Thyroid gland (tissue), 4 donors: ENCODE measurements around the gene LAMA2. TPM values are rescaled to one million over a fixed set of nuclear protein-coding genes. Genes with fewer than 3 reads are reported as not detected.
A peak's percentile ranks its signal among the peaks of the same experiment; 100 is the strongest.

Experiments used
- DNase-seq, 2 donors: peaks; one replicate each; pipeline ENCODE4 v3.0.0-alpha.2; 2019
- H3K27ac ChIP-seq, 3 donors: fragments of 200-600 bp; sonication (generic); 1 replicate in 2 of 3; 2 replicates in 1 of 3; pipeline ENCODE4 v1.5.1; 2016 to 2019; ENCODE audit warnings: mild to moderate bottlenecking in 1 of 3, moderate library complexity in 1 of 3
- H3K27me3 ChIP-seq: fragments of 200-600 bp; sonication (generic); one replicate; pipeline ENCODE4 v1.5.1; 2019
- H3K36me3 ChIP-seq, 2 donors: fragments of 200-600 bp; sonication (generic); one replicate each; pipeline ENCODE4 v1.5.1; 2016 to 2019
- H3K4me1 ChIP-seq, 2 donors: fragments of 200-600 bp; sonication (generic); one replicate each; pipeline ENCODE4 v1.5.1; 2017 to 2019
- H3K4me3 ChIP-seq, 3 donors: fragments of 200-600 bp; sonication (generic); replicated peaks in 1 of 3; 1 replicate in 2 of 3; 2 replicates in 1 of 3; pipeline ENCODE4 v1.5.1; 2016; ENCODE audit warnings: mild to moderate bottlenecking in 1 of 3
- H3K9me3 ChIP-seq: fragments of 200-600 bp; sonication (generic); one replicate; pipeline ENCODE4 v1.5.1; 2017
- POLR2A ChIP-seq, 2 donors: fragments of 450-650 bp; IDR thresholded peaks; one replicate each; pipeline ENCODE4 v1.6.1; 2017; ENCODE audit warnings: antibody characterized with exemption in 2 of 2, mild to moderate bottlenecking in 2 of 2, moderate library complexity in 1 of 2
- WGBS, 2 donors: methylation state at CpG; one replicate each; pipeline ENCODE4 v1.1.5; 2017; 5-methylcytosine and 5-hydroxymethylcytosine counted together
- intact Hi-C: fragments of 100-400 bp; cut with DNase I; formaldehyde crosslinking; loops from one replicate; pipeline ENCODE4 v1.15.1; 2023
- total RNA-seq, 4 donors: library from RNA; depleted of rRNA; stranded (reverse); fragments of >200 nt; gene quantifications; one replicate each; pipeline ENCODE4 v1.2.3, GENCODE V29; 2016
- TF ChIP-seq, protein P1 (sequence below), 6 experiments: fragments of 200-600 bp in 3 of 6; fragments of 450-650 bp in 3 of 6; sonication (generic) in 3 of 6; IDR thresholded peaks; one replicate each; pipeline ENCODE4 v1.5.1; 2016 to 2019; ENCODE audit warnings: antibody characterized with exemption in 6 of 6, mild to moderate bottlenecking in 2 of 6, inconsistent platforms in 1 of 6, moderate library complexity in 1 of 6

The LAMA2 gene
- total RNA-seq, 4 donors from 2014 or later, result 41.4 to 117 (median 78.9) TPM

DNA sequence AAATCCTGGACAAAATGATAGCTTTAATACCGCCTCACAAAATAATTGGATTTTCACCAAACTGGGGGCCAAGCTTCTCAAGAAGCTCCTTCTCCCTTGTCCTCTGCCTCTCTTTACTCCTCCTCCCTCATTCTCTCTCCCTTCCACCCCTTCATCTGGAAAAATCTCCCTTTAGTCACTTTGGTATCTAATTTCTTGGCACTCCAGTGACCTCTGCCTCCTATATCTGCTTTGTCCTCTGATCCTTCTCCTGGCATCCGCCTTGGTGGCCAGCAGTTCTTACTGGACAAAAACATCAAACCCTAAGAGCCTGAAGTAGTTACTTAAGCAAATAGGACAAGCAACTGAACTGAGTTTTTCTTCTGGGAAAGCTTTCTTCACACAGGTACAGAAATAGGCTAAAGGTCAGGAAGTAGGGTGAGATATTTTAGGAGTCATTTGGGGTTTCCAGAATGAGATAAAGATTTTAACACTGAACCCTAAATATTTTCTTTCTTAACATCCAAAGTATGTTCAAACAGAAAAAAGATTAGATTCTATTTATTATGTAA lies 606.4 kb downstream of the LAMA2 start:
- no peaks in the 10 kb centered on the region for H3K36me3 ChIP-seq
- no peak for DNase-seq
- H3K4me1 ChIP-seq, result peaks cover 0 to 9% of the 10 kb centered on the region in 2 donors
- 88 to 93% methylated on average over 2 of the region's 2 CpGs for WGBS, 2 donors
- no peaks in the 10 kb centered on the region for H3K27me3 ChIP-seq
- H3K27ac ChIP-seq, result peak overlapping the region in 1 of 3 donors; percentile 1
- H3K4me3 ChIP-seq, result no peak overlapping the region
- intact Hi-C loops, result no loop called here
- H3K9me3 ChIP-seq, result no peaks in the 10 kb centered on the region
- TF ChIP-seq, protein P1, sequence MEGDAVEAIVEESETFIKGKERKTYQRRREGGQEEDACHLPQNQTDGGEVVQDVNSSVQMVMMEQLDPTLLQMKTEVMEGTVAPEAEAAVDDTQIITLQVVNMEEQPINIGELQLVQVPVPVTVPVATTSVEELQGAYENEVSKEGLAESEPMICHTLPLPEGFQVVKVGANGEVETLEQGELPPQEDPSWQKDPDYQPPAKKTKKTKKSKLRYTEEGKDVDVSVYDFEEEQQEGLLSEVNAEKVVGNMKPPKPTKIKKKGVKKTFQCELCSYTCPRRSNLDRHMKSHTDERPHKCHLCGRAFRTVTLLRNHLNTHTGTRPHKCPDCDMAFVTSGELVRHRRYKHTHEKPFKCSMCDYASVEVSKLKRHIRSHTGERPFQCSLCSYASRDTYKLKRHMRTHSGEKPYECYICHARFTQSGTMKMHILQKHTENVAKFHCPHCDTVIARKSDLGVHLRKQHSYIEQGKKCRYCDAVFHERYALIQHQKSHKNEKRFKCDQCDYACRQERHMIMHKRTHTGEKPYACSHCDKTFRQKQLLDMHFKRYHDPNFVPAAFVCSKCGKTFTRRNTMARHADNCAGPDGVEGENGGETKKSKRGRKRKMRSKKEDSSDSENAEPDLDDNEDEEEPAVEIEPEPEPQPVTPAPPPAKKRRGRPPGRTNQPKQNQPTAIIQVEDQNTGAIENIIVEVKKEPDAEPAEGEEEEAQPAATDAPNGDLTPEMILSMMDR (IDR thresholded peaks at IDR 0.05), result no peak
- no peak for TF ChIP-seq POLR2A (IDR thresholded peaks at IDR 0.05)

DNA sequence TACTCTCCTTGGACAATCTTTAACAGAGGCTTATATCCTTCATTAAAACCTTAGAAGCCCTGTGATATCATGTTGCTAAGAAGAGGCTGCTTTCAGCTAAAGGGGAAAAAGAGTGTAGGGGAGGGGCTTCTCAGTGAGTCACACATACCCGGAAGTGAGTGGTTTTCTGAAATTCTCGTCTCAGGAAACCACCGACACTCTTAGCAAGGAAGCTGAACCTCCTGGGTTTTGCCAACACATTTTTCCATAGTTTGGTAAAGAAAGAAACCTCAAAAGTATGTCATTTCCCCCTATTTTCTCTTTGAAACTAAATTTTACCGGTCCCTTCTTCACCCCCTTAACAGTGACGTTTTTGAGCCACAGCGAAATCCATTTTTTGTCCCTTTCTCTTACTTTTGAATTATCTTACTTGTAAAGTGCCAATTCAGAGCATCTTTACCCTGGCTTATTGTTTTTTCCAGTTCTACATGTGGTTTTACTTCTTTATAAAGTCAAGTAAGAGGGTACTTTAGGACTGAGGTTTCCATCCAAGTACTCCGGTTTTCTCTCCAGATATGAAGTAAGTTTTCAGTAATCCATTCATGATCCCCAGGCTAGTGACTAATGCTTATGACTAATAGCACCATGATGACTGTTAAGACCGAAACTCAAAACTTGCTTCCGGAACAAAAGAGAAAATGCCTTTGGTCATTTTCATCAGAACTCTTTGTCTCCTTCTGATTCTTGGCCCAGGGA lies 607.8 kb downstream of the LAMA2 start:
- Histone ChIP-seq H3K9me3 (no peaks in the 10 kb centered on the region), H3K4me1 (peaks cover 0 to 9% of the 10 kb centered on the region in 2 donors), H3K27me3 (no peaks in the 10 kb centered on the region), H3K36me3 (no peaks in the 10 kb centered on the region), H3K27ac (peak overlapping the region; percentile 42 to 82 (median 75)), H3K4me3 (no peak overlapping the region)
- DNase-seq, result no peak
- 42 to 67% methylated on average over 9 of the region's 9 CpGs for WGBS, 2 donors
- intact Hi-C loops, result no loop called here
- TF ChIP-seq, protein P1 (IDR thresholded peaks at IDR 0.05), result no peak
- peak in 1 of 2 donors; percentile 21 for TF ChIP-seq POLR2A (IDR thresholded peaks at IDR 0.05)

DNA sequence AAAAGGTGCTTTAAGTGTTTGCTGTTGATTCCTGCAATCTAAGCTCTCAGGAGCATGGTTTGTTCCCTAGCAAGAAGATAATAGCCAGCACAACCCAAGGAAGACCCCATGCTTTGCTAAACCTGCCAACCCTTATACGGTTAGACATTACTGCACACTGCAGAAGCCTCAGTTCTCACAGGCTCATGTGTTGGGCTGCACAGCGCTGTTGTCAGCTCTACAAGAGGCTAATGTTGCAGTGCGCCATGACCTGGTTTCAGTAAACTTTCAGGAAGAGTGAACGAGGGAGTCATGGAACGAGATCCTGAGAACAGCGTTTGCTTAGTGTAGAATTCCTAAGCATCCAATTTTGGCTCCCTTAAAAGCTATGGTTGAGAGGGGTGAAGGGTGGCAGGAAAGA lies 608.5 kb downstream of the LAMA2 start:
- Histone ChIP-seq H3K27me3 (no peaks in the 10 kb centered on the region), H3K36me3 (no peaks in the 10 kb centered on the region), H3K9me3 (no peaks in the 10 kb centered on the region), H3K4me3 (no peak overlapping the region), H3K4me1 (peaks cover 0 to 9% of the 10 kb centered on the region in 2 donors), H3K27ac (peak overlapping the region in 2 of 3 donors; percentile 49 to 82)
- TF ChIP-seq POLR2A (IDR thresholded peaks at IDR 0.05), result no peak
- TF ChIP-seq, protein P1 (IDR thresholded peaks at IDR 0.05), result no peak
- DNase-seq, result no peak
- intact Hi-C loops, result no loop called here
- WGBS, 2 donors, result 84 to 89% methylated on average over 6 of the region's 6 CpGs

DNA sequence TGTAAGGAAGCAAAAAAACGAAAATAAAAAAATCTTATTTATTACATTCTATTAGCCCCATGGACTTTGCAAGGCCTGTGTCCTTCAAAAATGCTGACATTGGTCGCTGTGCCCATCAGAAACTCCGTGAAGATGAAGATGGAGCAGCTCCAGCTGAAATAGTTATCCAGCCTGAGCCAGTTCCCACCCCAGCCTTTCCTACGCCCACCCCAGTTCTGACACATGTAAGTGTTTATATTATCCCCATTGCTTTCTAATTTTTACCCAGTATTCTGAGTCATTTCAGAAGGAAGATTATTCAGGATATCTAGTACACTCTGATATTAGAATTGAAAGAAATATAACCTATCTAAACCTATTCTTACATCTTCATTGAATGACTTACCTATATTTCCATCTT lies 609.3 kb downstream of the LAMA2 start:
- intact Hi-C loops, result no loop called here
- no peaks in the 10 kb centered on the region for H3K9me3 ChIP-seq
- no peak for TF ChIP-seq POLR2A (IDR thresholded peaks at IDR 0.05)
- TF ChIP-seq, protein P1 (IDR thresholded peaks at IDR 0.05), result no peak
- H3K4me3 ChIP-seq, result no peak overlapping the region
- no peaks in the 10 kb centered on the region for H3K27me3 ChIP-seq
- H3K36me3 ChIP-seq, result no peaks in the 10 kb centered on the region
- no peak for DNase-seq
- WGBS, 2 donors, result 91 to 95% methylated on average over 4 of the region's 4 CpGs
- peaks cover 0 to 9% of the 10 kb centered on the region in 2 donors for H3K4me1 ChIP-seq
- no peak overlapping the region for H3K27ac ChIP-seq

DNA sequence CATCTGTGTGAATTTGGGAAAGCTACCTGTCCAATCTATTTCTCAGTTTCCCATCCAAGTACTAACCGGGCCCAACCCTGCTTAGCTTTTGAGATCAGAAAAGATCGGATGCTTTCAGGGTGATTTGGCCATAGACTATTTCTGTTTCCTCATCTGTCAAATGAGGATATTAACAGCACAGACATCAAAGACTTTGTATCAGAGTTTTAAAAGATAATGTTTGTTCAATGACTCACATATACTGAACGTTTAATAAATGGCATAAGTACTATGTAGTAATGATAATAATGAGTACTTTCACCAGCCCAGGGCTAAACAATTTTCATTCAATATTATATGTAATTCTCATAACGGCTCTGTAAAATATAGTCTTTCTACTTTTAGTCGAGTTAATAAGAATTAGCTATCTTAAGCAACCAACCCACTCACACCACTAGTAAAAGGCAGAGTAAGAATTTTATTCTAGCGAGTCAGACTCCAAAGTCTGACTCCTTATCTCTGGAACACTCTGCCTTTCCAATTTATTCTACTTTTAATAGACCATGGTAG lies 610.5 kb downstream of the LAMA2 start:
- Histone ChIP-seq H3K9me3 (no peaks in the 10 kb centered on the region), H3K36me3 (no peaks in the 10 kb centered on the region), H3K4me1 (peaks cover 0 to 9% of the 10 kb centered on the region in 2 donors), H3K27me3 (no peaks in the 10 kb centered on the region), H3K4me3 (no peak overlapping the region), H3K27ac (no peak overlapping the region)
- intact Hi-C loops, result no loop called here
- 83 to 87% methylated on average over 6 of the region's 6 CpGs for WGBS, 2 donors
- no peak for TF ChIP-seq POLR2A (IDR thresholded peaks at IDR 0.05)
- TF ChIP-seq, protein P1 (IDR thresholded peaks at IDR 0.05), result no peak
- no peak for DNase-seq
